Measurements from ENCODE around the gene CIAO3. TPM values are rescaled to one million over a fixed set of nuclear protein-coding genes. Genes with fewer than 3 reads are reported as not detected.
A peak's percentile ranks its signal among the peaks of the same experiment; 100 is the strongest.

The CIAO3 gene
- total RNA-seq, 2 experiments from 2014 or later: 33.3 to 38.2 TPM

DNA sequence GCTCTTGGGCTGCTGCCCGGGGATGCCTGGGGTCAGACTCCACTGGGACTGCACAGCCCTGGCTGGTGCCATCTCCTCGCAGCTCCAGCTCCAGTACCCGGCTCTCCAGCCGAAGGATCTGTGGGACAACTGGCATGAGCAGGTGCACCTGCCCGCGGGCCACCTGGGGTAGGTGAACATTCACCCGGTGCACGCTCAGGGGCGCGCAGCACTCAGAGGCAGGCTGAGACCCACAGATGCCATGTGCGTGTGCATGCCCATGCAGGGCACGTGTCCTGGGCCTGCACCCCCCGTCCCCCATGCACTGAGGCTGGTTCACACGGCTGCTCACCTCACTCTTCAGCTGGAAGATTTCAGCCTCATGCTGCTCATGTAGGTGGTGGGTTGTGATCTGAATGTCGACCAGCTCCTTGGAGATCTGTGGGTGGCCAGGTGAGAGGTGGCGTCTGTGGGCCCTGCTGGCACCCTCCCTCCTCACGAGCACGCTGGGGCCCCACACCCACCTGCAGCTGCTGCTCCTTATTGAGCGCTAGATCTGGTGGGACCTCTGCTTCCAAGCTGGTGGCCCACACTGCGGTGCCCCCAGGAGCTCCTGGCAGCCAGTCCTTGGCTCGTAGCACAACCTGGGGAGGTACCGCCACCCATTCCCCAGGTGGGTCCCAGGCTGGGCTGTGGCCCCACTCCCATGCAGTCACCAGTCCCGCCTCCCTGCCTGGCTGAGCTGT is 15.2 kb downstream of the CIAO3 start:
- intact Hi-C loops (cut with DNase I, micrococcal nuclease): no loop called here
- Histone ChIP-seq H3K9me3 (ENCODE audit: control insufficient read depth in 1 of 2, insufficient read depth in 1 of 2, low read length in 2 of 2) (peaks cover 0 to 8% of the 10 kb centered on the region in 2 experiments), H3K27ac (ENCODE audit: low read depth in 1 of 2, low read length in 2 of 2) (no peak overlapping the region), H3K4me1 (ENCODE audit: insufficient read depth, low read length) (peaks cover 44% of the 10 kb centered on the region), H3K36me3 (ENCODE audit: insufficient read depth, low read length) (no peaks in the 10 kb centered on the region), H3K4me3 (ENCODE audit: low read length) (no peak overlapping the region), H3K27me3 (ENCODE audit: control insufficient read depth in 1 of 2, insufficient read depth in 2 of 2, low read length in 2 of 2) (no peaks in the 10 kb centered on the region)
- Mint-ChIP-seq H3K27ac (no peak overlapping the region), H3K4me3 (peak overlapping the region; percentile 48), H3K4me1 (ENCODE audit: low read depth) (no peaks in the 10 kb centered on the region), H3K36me3 (ENCODE audit: low read depth) (no peaks in the 10 kb centered on the region), H3K27me3 (no peaks in the 10 kb centered on the region), H3K9me3 (no peaks in the 10 kb centered on the region)
- TF ChIP-seq, protein P1, sequence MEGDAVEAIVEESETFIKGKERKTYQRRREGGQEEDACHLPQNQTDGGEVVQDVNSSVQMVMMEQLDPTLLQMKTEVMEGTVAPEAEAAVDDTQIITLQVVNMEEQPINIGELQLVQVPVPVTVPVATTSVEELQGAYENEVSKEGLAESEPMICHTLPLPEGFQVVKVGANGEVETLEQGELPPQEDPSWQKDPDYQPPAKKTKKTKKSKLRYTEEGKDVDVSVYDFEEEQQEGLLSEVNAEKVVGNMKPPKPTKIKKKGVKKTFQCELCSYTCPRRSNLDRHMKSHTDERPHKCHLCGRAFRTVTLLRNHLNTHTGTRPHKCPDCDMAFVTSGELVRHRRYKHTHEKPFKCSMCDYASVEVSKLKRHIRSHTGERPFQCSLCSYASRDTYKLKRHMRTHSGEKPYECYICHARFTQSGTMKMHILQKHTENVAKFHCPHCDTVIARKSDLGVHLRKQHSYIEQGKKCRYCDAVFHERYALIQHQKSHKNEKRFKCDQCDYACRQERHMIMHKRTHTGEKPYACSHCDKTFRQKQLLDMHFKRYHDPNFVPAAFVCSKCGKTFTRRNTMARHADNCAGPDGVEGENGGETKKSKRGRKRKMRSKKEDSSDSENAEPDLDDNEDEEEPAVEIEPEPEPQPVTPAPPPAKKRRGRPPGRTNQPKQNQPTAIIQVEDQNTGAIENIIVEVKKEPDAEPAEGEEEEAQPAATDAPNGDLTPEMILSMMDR (IDR thresholded peaks at IDR 0.05): no peak
- ATAC-seq (ENCODE audit: poor library complexity) (no peak), DNase-seq (no peak)
- ChIA-PET CTCF (no interaction called here), POLR2A (interaction anchor here (0.8 to 5.0 kb wide), 6 partner anchors 10 to 81 kb away, joined by 3 to 30 read pairs (median 4); partner anchors contain the start of genes CHTF18, CIAO3, METRN and RPUSD1)

DNA sequence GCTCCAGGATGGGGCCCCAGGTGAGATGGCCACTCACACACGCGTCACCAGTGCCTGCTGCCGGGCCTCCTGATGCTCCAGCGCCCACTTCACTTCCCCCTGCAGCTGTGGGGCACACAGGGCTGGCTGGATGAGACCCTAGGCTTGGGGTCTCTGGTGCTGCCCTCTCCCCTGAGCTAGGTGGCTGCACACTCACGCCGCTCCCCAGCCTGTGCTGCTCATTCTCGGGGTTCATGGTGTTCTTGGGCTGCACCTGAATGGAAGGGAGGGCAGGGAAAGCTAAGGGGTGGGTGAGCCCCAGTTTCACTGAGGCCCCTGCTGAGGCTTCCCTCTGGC is 15.8 kb downstream of the CIAO3 start:
- CTCF ChIA-PET: interaction anchor here (0.9 kb wide), 1 partner anchor 13 kb away, joined by 3 read pairs; no protein-coding TSS in a partner anchor
- TF ChIP-seq, protein P1 (IDR thresholded peaks at IDR 0.05): no peak
- Mint-ChIP-seq H3K27me3 (no peaks in the 10 kb centered on the region), H3K27ac (no peak overlapping the region), H3K4me1 (ENCODE audit: low read depth) (peaks cover 5% of the 10 kb centered on the region), H3K9me3 (no peaks in the 10 kb centered on the region), H3K36me3 (ENCODE audit: low read depth) (no peaks in the 10 kb centered on the region), H3K4me3 (no peak overlapping the region)
- ATAC-seq (ENCODE audit: poor library complexity): no peak
- no peaks in the 10 kb centered on the region for H3K27me3 ChIP-seq (ENCODE audit: control insufficient read depth in 1 of 2, insufficient read depth in 2 of 2, low read length in 2 of 2)
- no peaks in the 10 kb centered on the region for H3K36me3 ChIP-seq (ENCODE audit: insufficient read depth, low read length)
- intact Hi-C loops (cut with DNase I, micrococcal nuclease): no loop called here
- peaks cover 0 to 8% of the 10 kb centered on the region in 2 experiments for H3K9me3 ChIP-seq (ENCODE audit: control insufficient read depth in 1 of 2, insufficient read depth in 1 of 2, low read length in 2 of 2)
- no peak for DNase-seq
- no peak overlapping the region for H3K27ac ChIP-seq (ENCODE audit: low read depth in 1 of 2, low read length in 2 of 2)
- H3K4me3 ChIP-seq (ENCODE audit: low read length): no peak overlapping the region
- peaks cover 50% of the 10 kb centered on the region for H3K4me1 ChIP-seq (ENCODE audit: insufficient read depth, low read length)
- POLR2A ChIA-PET: interaction anchor here (0.8 to 5.0 kb wide), 5 partner anchors 9 to 63 kb away, joined by 3 to 30 read pairs (median 4); partner anchors contain the start of genes CHTF18, CIAO3, METRN and RPUSD1

DNA sequence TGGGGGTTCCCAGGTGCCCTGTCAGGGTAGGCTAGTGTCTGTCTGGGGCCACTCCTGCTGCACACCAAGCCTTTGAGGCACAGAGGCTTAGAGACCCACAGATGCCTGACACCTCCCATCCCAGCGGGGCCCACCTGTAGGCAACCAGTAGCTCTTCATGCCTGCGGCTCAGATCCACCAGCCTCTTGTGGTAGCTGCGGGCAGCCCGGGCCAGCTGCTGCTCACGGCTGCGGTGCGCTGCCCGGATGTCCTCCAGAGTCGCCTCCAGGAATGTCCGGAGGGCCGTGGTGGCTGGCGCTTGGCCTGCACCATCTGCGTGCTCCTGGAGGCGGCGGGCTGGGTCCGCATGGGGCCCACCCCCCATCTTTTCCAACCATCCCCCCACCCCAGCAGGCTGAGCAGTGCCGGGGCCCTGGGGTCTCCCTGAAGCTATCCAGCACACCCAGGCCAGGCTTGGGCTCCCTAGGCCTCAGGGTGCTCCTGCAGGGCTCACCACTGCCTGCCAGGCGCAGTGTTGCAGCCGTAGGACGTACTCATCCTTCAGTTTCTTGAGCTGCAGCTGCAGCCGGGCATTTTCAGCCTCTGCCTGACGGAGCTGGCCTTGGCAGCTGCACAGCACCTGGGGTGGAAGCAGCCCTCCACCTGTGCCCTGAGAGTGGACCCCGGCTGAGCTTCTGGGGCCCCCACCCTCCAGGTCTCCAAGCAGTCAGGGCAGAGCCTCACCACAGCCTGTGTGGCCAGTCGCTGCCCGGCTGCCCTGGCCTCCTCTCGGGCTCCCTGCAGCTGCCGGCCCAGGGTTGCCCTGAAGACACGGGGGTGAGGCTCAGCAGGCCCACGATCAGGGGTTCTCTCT is 16.4 kb downstream of the CIAO3 start:
- Mint-ChIP-seq H3K36me3 (ENCODE audit: low read depth) (no peaks in the 10 kb centered on the region), H3K27ac (no peak overlapping the region), H3K9me3 (no peaks in the 10 kb centered on the region), H3K4me3 (peak overlapping the region; percentile 15), H3K4me1 (ENCODE audit: low read depth) (peaks cover 11% of the 10 kb centered on the region), H3K27me3 (no peaks in the 10 kb centered on the region)
- ChIA-PET POLR2A (interaction anchor here (1.0 to 5.0 kb wide), 4 partner anchors 9 to 43 kb away, joined by 3 to 30 read pairs (median 8); partner anchors contain the start of gene METRN), CTCF (interaction anchor here (0.9 kb wide), 1 partner anchor 12 kb away, joined by 3 read pairs; no protein-coding TSS in a partner anchor)
- H3K9me3 ChIP-seq (ENCODE audit: control insufficient read depth in 1 of 2, insufficient read depth in 1 of 2, low read length in 2 of 2): peaks cover 0 to 8% of the 10 kb centered on the region in 2 experiments
- H3K36me3 ChIP-seq (ENCODE audit: insufficient read depth, low read length): no peaks in the 10 kb centered on the region
- ATAC-seq (ENCODE audit: poor library complexity) (no peak), DNase-seq (no peak)
- H3K4me3 ChIP-seq (ENCODE audit: low read length): no peak overlapping the region
- H3K27ac ChIP-seq (ENCODE audit: low read depth in 1 of 2, low read length in 2 of 2): no peak overlapping the region
- TF ChIP-seq, protein P1 (IDR thresholded peaks at IDR 0.05): no peak
- intact Hi-C loops (cut with DNase I, micrococcal nuclease): no loop called here
- peaks cover 56% of the 10 kb centered on the region for H3K4me1 ChIP-seq (ENCODE audit: insufficient read depth, low read length)
- H3K27me3 ChIP-seq (ENCODE audit: control insufficient read depth in 1 of 2, insufficient read depth in 2 of 2, low read length in 2 of 2): no peaks in the 10 kb centered on the region
